GM12878 (cell line): ENCODE data around the gene TNFAIP3. TPM values are rescaled to one million over a fixed set of nuclear protein-coding genes. Genes with fewer than 3 reads are reported as not detected.
A peak's percentile ranks its signal among the peaks of the same experiment; 100 is the strongest.

ENCODE experiments used
- BACH1 ChIP-seq: fragments of 450-650 bp; IDR thresholded peaks from 2 replicates; pipeline ENCODE4 v1.6.1; 2017; ENCODE audit warnings: mild to moderate bottlenecking, borderline replicate concordance
- CBX5 ChIP-seq: sonication (generic); IDR thresholded peaks from 2 replicates; pipeline ENCODE4 v1.6.1; 2016; ENCODE audit warnings: low read depth, moderate library complexity, mild to moderate bottlenecking, inconsistent platforms
- CHD4 ChIP-seq: fragments of 200-600 bp; sonication (generic); IDR thresholded peaks from 2 replicates; pipeline ENCODE4 v1.6.1; 2016; ENCODE audit warnings: mild to moderate bottlenecking
- CTCF ChIP-seq, 3 experiments: IDR thresholded peaks in 2 of 3; conservative IDR thresholded peaks in 1 of 3; 2 replicates each; pipeline ENCODE4 v1.5.1; 2011; ENCODE audit warnings: low read depth in 3 of 3, low read length in 3 of 3, mild to moderate bottlenecking in 3 of 3, control low read depth in 2 of 3, moderate library complexity in 2 of 3, inconsistent platforms in 1 of 3, mixed read lengths in 1 of 3; ENCODE audit not compliant: control insufficient read depth in 2 of 3, insufficient read depth in 1 of 3; ENCODE audit errors: extremely low read depth in 1 of 3
- MYC ChIP-seq: IDR thresholded peaks from 2 replicates; pipeline ENCODE4 v1.6.1; 2011; ENCODE audit warnings: mild to moderate bottlenecking, low read length, moderate library complexity, inconsistent platforms; ENCODE audit not compliant: insufficient read depth, insufficient replicate concordance, insufficient read length, severe bottlenecking
- NFYA ChIP-seq: IDR thresholded peaks from 2 replicates; pipeline ENCODE4 v1.6.1; 2011; ENCODE audit warnings: low read depth, mild to moderate bottlenecking, low read length, improper control_type of control experiment, borderline replicate concordance
- REST ChIP-seq: IDR thresholded peaks from 2 replicates; pipeline ENCODE4 v1.6.1; 2012; ENCODE audit warnings: mild to moderate bottlenecking, low read depth, low read length
- SUPT20H ChIP-seq: IDR thresholded peaks from 2 replicates; pipeline ENCODE4 v1.6.1; 2011; ENCODE audit warnings: low read depth, mild to moderate bottlenecking, low read length, moderate library complexity, borderline replicate concordance; ENCODE audit not compliant: control insufficient read depth
- polyA plus RNA-seq, 11 experiments: library from polyadenylated mRNA; depleted of rRNA in 4 of 11; unstranded in 6 of 11; stranded (reverse) in 5 of 11; fragments of >200 nt; fragmentation: Nextera tagmentation in 4 of 11; fragmentation: Illumina TruSeq in 1 of 11; extraction: Ambion mirVana in 4 of 11; extraction: Trizol in 1 of 11; gene quantifications; 1 replicate in 1 of 11; 2 replicates in 10 of 11; pipeline versions ENCODE4 v1.2.1 to v1.2.3, GENCODE V29; 2011 to 2016; ENCODE audit warnings: inconsistent platforms in 2 of 11, missing spikeins in 2 of 11, low read depth in 1 of 11
- total RNA-seq, 4 experiments: library from RNA; depleted of rRNA in 3 of 4; stranded (reverse); fragments of >200 nt in 3 of 4; fragmentation: Illumina TruSeq in 1 of 4; extraction: Trizol in 1 of 4; gene quantifications; 2 replicates each; pipeline versions ENCODE4 v1.2.1 to v1.2.3, GENCODE V29; 2013 to 2021
- TF ChIP-seq, protein P1 (sequence below): fragments of 450-650 bp; IDR thresholded peaks from 2 replicates; pipeline ENCODE4 v1.6.1; 2017; ENCODE audit warnings: mild to moderate bottlenecking, low read depth, inconsistent platforms; ENCODE audit not compliant: poor library complexity, severe bottlenecking
- TF ChIP-seq, protein P2 (sequence below): IDR thresholded peaks from 2 replicates; pipeline ENCODE4 v1.6.1; 2011; ENCODE audit warnings: low read depth, mild to moderate bottlenecking, low read length, moderate library complexity, borderline replicate concordance; ENCODE audit errors: extremely low read depth
- TF ChIP-seq, protein P3 (sequence below): IDR thresholded peaks from 2 replicates; pipeline ENCODE4 v1.6.1; 2011; ENCODE audit warnings: low read depth, low read length, improper control_type of control experiment, borderline replicate concordance

TNFAIP3 gene
- total and polyA plus RNA-seq, 10 of the 15 experiments (the other 5 are each of a cell fraction or from before 2014, with no cell fraction given): 18.0 to 350 (median 127) TPM

- TF ChIP-seq, protein P1, sequence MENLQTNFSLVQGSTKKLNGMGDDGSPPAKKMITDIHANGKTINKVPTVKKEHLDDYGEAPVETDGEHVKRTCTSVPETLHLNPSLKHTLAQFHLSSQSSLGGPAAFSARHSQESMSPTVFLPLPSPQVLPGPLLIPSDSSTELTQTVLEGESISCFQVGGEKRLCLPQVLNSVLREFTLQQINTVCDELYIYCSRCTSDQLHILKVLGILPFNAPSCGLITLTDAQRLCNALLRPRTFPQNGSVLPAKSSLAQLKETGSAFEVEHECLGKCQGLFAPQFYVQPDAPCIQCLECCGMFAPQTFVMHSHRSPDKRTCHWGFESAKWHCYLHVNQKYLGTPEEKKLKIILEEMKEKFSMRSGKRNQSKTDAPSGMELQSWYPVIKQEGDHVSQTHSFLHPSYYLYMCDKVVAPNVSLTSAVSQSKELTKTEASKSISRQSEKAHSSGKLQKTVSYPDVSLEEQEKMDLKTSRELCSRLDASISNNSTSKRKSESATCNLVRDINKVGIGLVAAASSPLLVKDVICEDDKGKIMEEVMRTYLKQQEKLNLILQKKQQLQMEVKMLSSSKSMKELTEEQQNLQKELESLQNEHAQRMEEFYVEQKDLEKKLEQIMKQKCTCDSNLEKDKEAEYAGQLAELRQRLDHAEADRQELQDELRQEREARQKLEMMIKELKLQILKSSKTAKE: no peak
- TF ChIP-seq, protein P2, sequence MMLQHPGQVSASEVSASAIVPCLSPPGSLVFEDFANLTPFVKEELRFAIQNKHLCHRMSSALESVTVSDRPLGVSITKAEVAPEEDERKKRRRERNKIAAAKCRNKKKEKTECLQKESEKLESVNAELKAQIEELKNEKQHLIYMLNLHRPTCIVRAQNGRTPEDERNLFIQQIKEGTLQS: no peak
- no peak for TF ChIP-seq SUPT20H
- TF ChIP-seq, protein P3, sequence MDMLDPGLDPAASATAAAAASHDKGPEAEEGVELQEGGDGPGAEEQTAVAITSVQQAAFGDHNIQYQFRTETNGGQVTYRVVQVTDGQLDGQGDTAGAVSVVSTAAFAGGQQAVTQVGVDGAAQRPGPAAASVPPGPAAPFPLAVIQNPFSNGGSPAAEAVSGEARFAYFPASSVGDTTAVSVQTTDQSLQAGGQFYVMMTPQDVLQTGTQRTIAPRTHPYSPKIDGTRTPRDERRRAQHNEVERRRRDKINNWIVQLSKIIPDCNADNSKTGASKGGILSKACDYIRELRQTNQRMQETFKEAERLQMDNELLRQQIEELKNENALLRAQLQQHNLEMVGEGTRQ: no peak
- no peak for TF ChIP-seq NFYA
- peak in 1 of 3 experiments; percentile 19; a peak in 2 of 6 replicates for TF ChIP-seq CTCF (IDR thresholded peaks at IDR 0.05 in 2 of 3, conservative IDR thresholded peaks at IDR 0.05 in 1 of 3; ENCODE audit: control insufficient read depth in 2 of 3, extremely low read depth in 1 of 3, insufficient read depth in 1 of 3, low read depth in 3 of 3, low read length in 3 of 3)
- TF ChIP-seq MYC: no peak
- no peak for TF ChIP-seq CHD4
- TF ChIP-seq BACH1: peak; percentile 38; the same call in 1 of the 2 replicates
- no peak for TF ChIP-seq REST
- no peak for TF ChIP-seq CBX5
These were observed 10.5 kb downstream of the TNFAIP3 start (continued) for GRCh38 chr6:137877606-137878005.
